Measurements from ENCODE around the gene PTPRN2. TPM values are rescaled to one million over a fixed set of nuclear protein-coding genes. Genes with fewer than 3 reads are reported as not detected.

The PTPRN2 gene
- total RNA-seq, 1 experiment from 2014 or later, result 0.11 TPM

DNA sequence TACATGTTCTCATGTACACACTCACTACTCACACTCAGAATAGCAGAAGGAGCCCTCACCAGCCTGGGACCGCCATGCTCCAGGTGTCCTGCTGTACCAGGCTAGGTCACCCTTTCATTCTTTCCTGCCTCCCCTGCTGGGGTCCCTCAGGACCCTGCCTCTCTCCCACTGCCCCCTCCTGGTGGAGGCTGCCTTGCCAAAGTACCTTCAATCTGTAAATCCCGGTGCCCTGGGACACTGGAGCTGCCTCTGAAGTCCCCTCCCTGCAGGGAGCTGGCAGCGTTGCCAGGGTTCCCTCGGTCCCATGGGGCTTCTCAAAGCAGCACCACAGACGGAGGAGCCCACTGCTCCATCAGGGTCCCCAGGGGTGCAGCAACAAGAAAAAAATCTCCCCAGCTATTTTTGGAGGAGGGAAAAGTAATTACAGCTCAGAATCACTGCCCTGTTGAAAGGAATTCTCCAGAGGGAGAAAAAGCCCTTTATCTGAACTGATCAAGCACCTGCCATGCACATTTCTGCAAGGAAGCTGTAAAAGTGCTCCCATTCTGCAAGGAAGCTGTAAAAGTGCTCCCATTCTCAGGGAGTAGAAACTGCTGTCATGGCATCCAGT is 259.9 kb downstream of the PTPRN2 start:
- H3K4me1 ChIP-seq (ENCODE audit: insufficient read depth, low read length, poor library complexity, severe bottlenecking), result no peaks in the 10 kb centered on the region
- no peak overlapping the region for H3K4me3 ChIP-seq (ENCODE audit: low read depth, low read length, poor library complexity, severe bottlenecking)
- no peak overlapping the region for H3K27ac ChIP-seq (ENCODE audit: low read depth, low read length, poor library complexity, severe bottlenecking)
- CTCF ChIA-PET, result no interaction called here
- no peak for TF ChIP-seq EZH2 (IDR thresholded peaks at IDR 0.05; ENCODE audit: borderline replicate concordance, low read depth, low read length, poor library complexity, severe bottlenecking)
- TF ChIP-seq, protein P1, sequence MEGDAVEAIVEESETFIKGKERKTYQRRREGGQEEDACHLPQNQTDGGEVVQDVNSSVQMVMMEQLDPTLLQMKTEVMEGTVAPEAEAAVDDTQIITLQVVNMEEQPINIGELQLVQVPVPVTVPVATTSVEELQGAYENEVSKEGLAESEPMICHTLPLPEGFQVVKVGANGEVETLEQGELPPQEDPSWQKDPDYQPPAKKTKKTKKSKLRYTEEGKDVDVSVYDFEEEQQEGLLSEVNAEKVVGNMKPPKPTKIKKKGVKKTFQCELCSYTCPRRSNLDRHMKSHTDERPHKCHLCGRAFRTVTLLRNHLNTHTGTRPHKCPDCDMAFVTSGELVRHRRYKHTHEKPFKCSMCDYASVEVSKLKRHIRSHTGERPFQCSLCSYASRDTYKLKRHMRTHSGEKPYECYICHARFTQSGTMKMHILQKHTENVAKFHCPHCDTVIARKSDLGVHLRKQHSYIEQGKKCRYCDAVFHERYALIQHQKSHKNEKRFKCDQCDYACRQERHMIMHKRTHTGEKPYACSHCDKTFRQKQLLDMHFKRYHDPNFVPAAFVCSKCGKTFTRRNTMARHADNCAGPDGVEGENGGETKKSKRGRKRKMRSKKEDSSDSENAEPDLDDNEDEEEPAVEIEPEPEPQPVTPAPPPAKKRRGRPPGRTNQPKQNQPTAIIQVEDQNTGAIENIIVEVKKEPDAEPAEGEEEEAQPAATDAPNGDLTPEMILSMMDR (conservative IDR thresholded peaks at IDR 0.05; ENCODE audit: low read depth, low read length), result no peak
- no peak for DNase-seq (ENCODE audit: low spot score)
- no peaks in the 10 kb centered on the region for H3K36me3 ChIP-seq (ENCODE audit: insufficient read depth, low read length, poor library complexity, severe bottlenecking)
- no peaks in the 10 kb centered on the region for H3K27me3 ChIP-seq (replicated peaks; ENCODE audit: insufficient read depth, low read depth, low read length, poor library complexity)
- no TSS peak for BruUV-seq (replicated peaks)
- peaks cover 29% of the 10 kb centered on the region for H3K9me3 ChIP-seq (ENCODE audit: low read depth, low read length, poor library complexity, severe bottlenecking)
- intact Hi-C loops (cut with micrococcal nuclease; ENCODE audit: unreplicated experiment), result no loop called here
- POLR2A ChIA-PET (ENCODE audit: low non-redundant PET), result no interaction called here

DNA sequence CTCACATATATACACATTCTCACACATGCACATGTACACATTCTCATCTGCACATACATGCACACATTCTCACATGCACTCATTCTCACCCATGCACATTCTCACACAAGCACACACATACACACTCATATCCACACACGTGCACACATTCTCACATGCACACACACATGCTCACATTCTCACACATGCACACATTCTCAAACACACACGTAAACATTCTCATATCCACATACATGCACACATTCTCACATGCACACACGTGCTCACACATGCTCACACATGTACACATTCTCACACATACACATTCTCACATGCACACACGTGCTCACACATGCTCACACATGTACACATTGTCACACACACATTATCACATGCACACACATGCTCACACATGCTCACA is 260.6 kb downstream of the PTPRN2 start:
- POLR2A ChIA-PET (ENCODE audit: low non-redundant PET), result no interaction called here
- no peak for TF ChIP-seq EZH2 (IDR thresholded peaks at IDR 0.05; ENCODE audit: borderline replicate concordance, low read depth, low read length, poor library complexity, severe bottlenecking)
- TF ChIP-seq, protein P1 (conservative IDR thresholded peaks at IDR 0.05; ENCODE audit: low read depth, low read length), result no peak
- H3K9me3 ChIP-seq (ENCODE audit: low read depth, low read length, poor library complexity, severe bottlenecking), result peaks cover 25% of the 10 kb centered on the region
- no peaks in the 10 kb centered on the region for H3K36me3 ChIP-seq (ENCODE audit: insufficient read depth, low read length, poor library complexity, severe bottlenecking)
- intact Hi-C loops (cut with micrococcal nuclease; ENCODE audit: unreplicated experiment), result no loop called here
- H3K27ac ChIP-seq (ENCODE audit: low read depth, low read length, poor library complexity, severe bottlenecking), result no peak overlapping the region
- H3K4me3 ChIP-seq (ENCODE audit: low read depth, low read length, poor library complexity, severe bottlenecking), result no peak overlapping the region
- no peak for DNase-seq (ENCODE audit: low spot score)
- no TSS peak for BruUV-seq (replicated peaks)
- no peaks in the 10 kb centered on the region for H3K4me1 ChIP-seq (ENCODE audit: insufficient read depth, low read length, poor library complexity, severe bottlenecking)
- H3K27me3 ChIP-seq (replicated peaks; ENCODE audit: insufficient read depth, low read depth, low read length, poor library complexity), result no peaks in the 10 kb centered on the region
- CTCF ChIA-PET, result no interaction called here

DNA sequence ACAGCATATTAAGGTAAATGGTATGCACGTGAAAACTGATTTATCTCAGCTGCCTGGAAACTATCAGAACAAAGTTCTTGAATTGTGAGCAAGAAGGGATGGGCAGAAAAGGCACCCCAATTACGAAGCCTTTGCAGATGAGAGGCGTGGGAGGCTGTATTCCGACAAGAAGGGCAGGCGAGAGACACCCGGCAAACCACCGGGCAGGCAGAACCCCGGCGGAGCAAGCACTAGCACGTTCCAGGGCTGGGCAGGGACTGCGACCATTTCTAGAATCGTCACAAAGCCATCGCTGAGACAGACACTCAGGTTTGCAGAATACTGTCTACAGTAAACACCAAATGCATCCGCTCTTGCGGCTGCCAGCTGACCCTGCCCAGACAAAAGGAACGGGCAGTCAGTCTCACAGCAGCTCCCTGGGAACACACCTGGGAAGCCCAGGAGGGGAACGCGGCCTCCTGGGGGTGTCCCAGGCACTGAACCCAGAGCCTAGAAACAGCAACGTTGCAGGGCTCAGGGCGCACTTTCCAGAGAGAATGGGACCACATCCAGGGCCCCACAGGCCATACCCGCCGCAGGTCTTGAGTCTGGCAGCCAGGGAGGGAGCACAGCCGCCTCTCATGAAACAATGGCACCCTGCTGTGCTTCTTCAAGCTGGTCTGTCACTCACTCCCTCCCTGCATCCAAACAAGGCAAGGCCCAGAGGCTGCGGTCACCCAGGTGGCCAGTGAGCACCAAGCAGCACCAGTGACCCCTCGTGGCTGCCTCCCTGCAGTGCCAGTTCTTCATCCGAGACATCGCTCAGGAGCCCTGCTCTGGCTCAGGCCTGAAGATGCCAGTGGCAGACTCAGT is 261.9 kb downstream of the PTPRN2 start:
- no peaks in the 10 kb centered on the region for H3K27me3 ChIP-seq (replicated peaks; ENCODE audit: insufficient read depth, low read depth, low read length, poor library complexity)
- H3K36me3 ChIP-seq (ENCODE audit: insufficient read depth, low read length, poor library complexity, severe bottlenecking), result no peaks in the 10 kb centered on the region
- no peak for DNase-seq (ENCODE audit: low spot score)
- H3K9me3 ChIP-seq (ENCODE audit: low read depth, low read length, poor library complexity, severe bottlenecking), result peaks cover 19% of the 10 kb centered on the region
- H3K4me1 ChIP-seq (ENCODE audit: insufficient read depth, low read length, poor library complexity, severe bottlenecking), result no peaks in the 10 kb centered on the region
- intact Hi-C loops (cut with micrococcal nuclease; ENCODE audit: unreplicated experiment), result no loop called here
- CTCF ChIA-PET, result no interaction called here
- POLR2A ChIA-PET (ENCODE audit: low non-redundant PET), result no interaction called here
- no peak overlapping the region for H3K4me3 ChIP-seq (ENCODE audit: low read depth, low read length, poor library complexity, severe bottlenecking)
- no TSS peak for BruUV-seq (replicated peaks)
- no peak overlapping the region for H3K27ac ChIP-seq (ENCODE audit: low read depth, low read length, poor library complexity, severe bottlenecking)
- TF ChIP-seq EZH2 (IDR thresholded peaks at IDR 0.05; ENCODE audit: borderline replicate concordance, low read depth, low read length, poor library complexity, severe bottlenecking), result no peak
- TF ChIP-seq, protein P1 (conservative IDR thresholded peaks at IDR 0.05; ENCODE audit: low read depth, low read length), result no peak

Data from A673 (cell line).